ENCODE measurements around the gene HAAO. TPM values are rescaled to one million over a fixed set of nuclear protein-coding genes. Genes with fewer than 3 reads are reported as not detected.

The HAAO gene
- total and polyA plus RNA-seq, 2 of the 13 experiments (the other 11 are each of a cell fraction or from before 2014, with no cell fraction given) = 36.1 to 42.7 TPM

DNA sequence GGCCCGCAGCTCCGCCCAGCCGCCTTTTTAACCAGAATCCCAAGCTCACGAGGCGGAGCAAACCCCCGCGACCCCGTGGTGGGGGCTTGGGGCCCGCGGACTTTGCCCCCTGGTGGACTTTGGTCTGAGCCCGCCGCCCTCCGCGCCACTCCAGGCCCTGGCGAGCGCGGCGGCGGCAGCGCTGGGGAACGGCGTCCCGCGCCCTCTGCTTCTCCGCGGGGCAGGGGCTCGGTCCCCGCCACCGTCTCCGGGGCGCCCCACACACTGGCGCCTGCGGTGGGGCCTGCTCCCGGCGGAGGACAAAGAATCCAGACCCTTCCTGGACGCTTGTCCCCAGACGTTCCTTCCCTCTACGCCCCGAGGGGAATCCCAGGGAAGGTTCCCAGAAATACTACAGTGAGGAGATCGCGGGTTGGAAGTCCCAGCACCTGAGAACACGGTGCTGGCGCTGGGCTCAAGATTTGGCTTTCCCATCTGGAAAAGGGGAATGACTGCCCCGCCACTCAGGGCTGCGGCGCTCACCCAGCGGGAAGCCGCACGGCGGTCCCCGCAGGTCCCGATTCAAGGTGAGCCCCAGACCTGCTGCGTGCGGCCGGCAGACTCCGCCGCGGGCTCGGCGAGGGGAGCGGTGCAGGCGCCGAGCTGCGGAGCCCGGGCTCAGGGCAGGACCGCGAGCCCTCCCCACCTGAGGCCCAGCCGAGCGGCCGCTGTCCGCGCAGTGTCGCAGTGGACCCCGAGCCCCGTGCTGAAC lies at the start of gene HAAO (continued):
- TF ChIP-seq, protein P1, sequence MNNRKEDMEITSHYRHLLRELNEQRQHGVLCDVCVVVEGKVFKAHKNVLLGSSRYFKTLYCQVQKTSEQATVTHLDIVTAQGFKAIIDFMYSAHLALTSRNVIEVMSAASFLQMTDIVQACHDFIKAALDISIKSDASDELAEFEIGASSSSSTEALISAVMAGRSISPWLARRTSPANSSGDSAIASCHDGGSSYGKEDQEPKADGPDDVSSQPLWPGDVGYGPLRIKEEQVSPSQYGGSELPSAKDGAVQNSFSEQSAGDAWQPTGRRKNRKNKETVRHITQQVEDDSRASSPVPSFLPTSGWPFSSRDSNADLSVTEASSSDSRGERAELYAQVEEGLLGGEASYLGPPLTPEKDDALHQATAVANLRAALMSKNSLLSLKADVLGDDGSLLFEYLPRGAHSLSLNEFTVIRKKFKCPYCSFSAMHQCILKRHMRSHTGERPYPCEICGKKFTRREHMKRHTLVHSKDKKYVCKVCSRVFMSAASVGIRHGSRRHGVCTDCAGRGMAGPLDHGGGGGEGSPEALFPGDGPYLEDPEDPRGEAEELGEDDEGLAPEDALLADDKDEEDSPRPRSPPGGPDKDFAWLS (CRISPR knock-in tag; IDR thresholded peaks at IDR 0.05; ENCODE audit: borderline replicate concordance) = peak; percentile 96
- peak; percentile 99 for TF ChIP-seq ZNF746 (CRISPR knock-in tag; IDR thresholded peaks at IDR 0.05)
- TF ChIP-seq MLXIP (CRISPR knock-in tag; IDR thresholded peaks at IDR 0.05; ENCODE audit: borderline replicate concordance) = peak; percentile 95
- TF ChIP-seq ZNF260 (CRISPR knock-in tag; IDR thresholded peaks at IDR 0.05; ENCODE audit: borderline replicate concordance, low read depth) = 0 out of 2 replicates have a peak, but pooled peaks have one; percentile 90
- TF ChIP-seq THAP7 (CRISPR knock-in tag; IDR thresholded peaks at IDR 0.05) = peak; percentile 88; the same call in 1 of the 2 replicates
- peak; percentile 57; the same call in 1 of the 2 replicates for TF ChIP-seq TIGD3 (CRISPR knock-in tag; IDR thresholded peaks at IDR 0.05; ENCODE audit: borderline replicate concordance)
- TF ChIP-seq ATF7 (IDR thresholded peaks at IDR 0.05) = no peak
- peak; percentile 47; the same call in 1 of the 2 replicates for TF ChIP-seq ATF7 (CRISPR knock-in tag; IDR thresholded peaks at IDR 0.05)
- TF ChIP-seq, protein P2, sequence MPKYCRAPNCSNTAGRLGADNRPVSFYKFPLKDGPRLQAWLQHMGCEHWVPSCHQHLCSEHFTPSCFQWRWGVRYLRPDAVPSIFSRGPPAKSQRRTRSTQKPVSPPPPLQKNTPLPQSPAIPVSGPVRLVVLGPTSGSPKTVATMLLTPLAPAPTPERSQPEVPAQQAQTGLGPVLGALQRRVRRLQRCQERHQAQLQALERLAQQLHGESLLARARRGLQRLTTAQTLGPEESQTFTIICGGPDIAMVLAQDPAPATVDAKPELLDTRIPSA (CRISPR knock-in tag; IDR thresholded peaks at IDR 0.05; ENCODE audit: borderline replicate concordance) = 0 out of 2 replicates have a peak, but pooled peaks have one; percentile 68
- peak; percentile 99 for TF ChIP-seq MED8 (CRISPR knock-in tag; IDR thresholded peaks at IDR 0.05; ENCODE audit: insufficient replicate concordance)
- TF ChIP-seq ZNF569 (CRISPR knock-in tag; IDR thresholded peaks at IDR 0.05; ENCODE audit: borderline replicate concordance) = peak; percentile 58; the same call in 1 of the 2 replicates
- 0 out of 2 replicates have a peak, but pooled peaks have one; percentile 27 for TF ChIP-seq HDAC6 (IDR thresholded peaks at IDR 0.05; ENCODE audit: low read depth, low read length)
- TF ChIP-seq ZBTB1 (CRISPR knock-in tag; IDR thresholded peaks at IDR 0.05; ENCODE audit: borderline replicate concordance) = peak; percentile 43; the same call in 1 of the 2 replicates
- TF ChIP-seq ZBTB7B (CRISPR knock-in tag; IDR thresholded peaks at IDR 0.05) = peak; percentile 100
- TF ChIP-seq ZNF274 (CRISPR knock-in tag; IDR thresholded peaks at IDR 0.05) = peak; percentile 93; the same call in 1 of the 2 replicates
- peak; percentile 67 for TF ChIP-seq CHD2 (IDR thresholded peaks at IDR 0.05; ENCODE audit: low read depth, low read length)
- peak; percentile 84 for TF ChIP-seq HOMEZ (CRISPR knock-in tag; IDR thresholded peaks at IDR 0.05; ENCODE audit: low read depth)
- TF ChIP-seq GZF1 (CRISPR knock-in tag; IDR thresholded peaks at IDR 0.05) = no peak
- TF ChIP-seq ZNF441 (CRISPR knock-in tag; IDR thresholded peaks at IDR 0.05; ENCODE audit: borderline replicate concordance) = peak; percentile 90
